Kasumi-1 (cell line): ENCODE data around the gene SCN1B.

Source experiments
- DNase-seq, 2 experiments: peaks; one replicate each; lab custom pipeline; 2025; lab: John Stamatoyannopoulos, UW

SCN1B gene

GRCh38 chr19:35053667-35054293, 23.5 kb downstream of the SCN1B start:
- no peak for DNase-seq

GRCh38 chr19:35054626-35055025, 24.4 kb downstream of the SCN1B start:
- DNase-seq = no peak

GRCh38 chr19:35055715-35056179, 25.5 kb downstream of the SCN1B start:
- DNase-seq = no peak

GRCh38 chr19:35056513-35057063, 26.3 kb downstream of the SCN1B start:
- DNase-seq = no peak

- DNase-seq = no peak
These were observed 28.1 kb downstream of the SCN1B start for GRCh38 chr19:35058370-35058769.

- no peak for DNase-seq
These were observed 28.9 kb downstream of the SCN1B start for GRCh38 chr19:35059006-35059798.

GRCh38 chr19:35059799-35060091, 29.5 kb downstream of the SCN1B start:
- DNase-seq = no peak

- DNase-seq = no peak
These were observed 30.0 kb downstream of the SCN1B start for GRCh38 chr19:35060160-35060855.

- DNase-seq = no peak
These were observed 31.5 kb downstream of the SCN1B start for GRCh38 chr19:35061583-35062373.

GRCh38 chr19:35062942-35063341, 32.7 kb downstream of the SCN1B start:
- DNase-seq = no peak

GRCh38 chr19:35063940-35064818, 33.9 kb downstream of the SCN1B start:
- no peak for DNase-seq

GRCh38 chr19:35065574-35065973, 35.3 kb downstream of the SCN1B start:
- no peak for DNase-seq

- no peak for DNase-seq
These were observed 35.9 kb downstream of the SCN1B start for GRCh38 chr19:35066121-35066520.

- peak; percentile 77 to 84 for DNase-seq
These were observed 36.7 kb downstream of the SCN1B start for GRCh38 chr19:35066691-35067563.

- DNase-seq = no peak
These were observed 38.8 kb downstream of the SCN1B start for GRCh38 chr19:35068941-35069634.

- no peak for DNase-seq
These were observed 39.4 kb downstream of the SCN1B start for GRCh38 chr19:35069696-35070095.

- no peak for DNase-seq
These were observed 40.2 kb downstream of the SCN1B start for GRCh38 chr19:35070471-35070870.

- no peak for DNase-seq
These were observed 43.2 kb downstream of the SCN1B start for GRCh38 chr19:35073516-35073915.

- no peak for DNase-seq
These were observed 43.7 kb downstream of the SCN1B start for GRCh38 chr19:35073941-35074340.
